OCI-LY3 (cell line): ENCODE measurements around the gene BRF1.

Source experiments
- H2AFZ ChIP-seq: fragments of 200-600, 300-600 bp; shearing (Covaris generic); 2 replicates; pipeline ENCODE4 v1.6.0; 2014; ENCODE audit warnings: antibody characterized with exemption, low read depth, low read length
- H3K27ac ChIP-seq: fragments of 200-600, 300-600 bp; sonication (generic); 2 replicates; pipeline ENCODE4 v1.5.1; 2014; ENCODE audit warnings: mild to moderate bottlenecking, low read length, moderate library complexity, mixed read lengths
- H3K27me3 ChIP-seq: fragments of 200-600, 300-600 bp; sonication (generic); 2 replicates; pipeline ENCODE4 v1.6.1; 2014; ENCODE audit warnings: low read depth, low read length, mixed read lengths
- H3K36me3 ChIP-seq: fragments of 200-600, 300-600 bp; sonication (generic); replicated peaks from 2 replicates; pipeline ENCODE3; 2014; ENCODE audit warnings: low read depth, low read length, mixed read lengths
- H3K4me1 ChIP-seq: fragments of 300-600, 200-600 bp; sonication (generic); 2 replicates; pipeline ENCODE4 v1.6.1; 2014; ENCODE audit warnings: low read length, mixed read lengths
- H3K4me2 ChIP-seq: fragments of 200-600, 300-600 bp; sonication (generic); 2 replicates; pipeline ENCODE4 v1.6.1; 2014; ENCODE audit warnings: low read length, mixed read lengths
- H3K4me3 ChIP-seq: fragments of 300-600, 200-600 bp; sonication (generic); 2 replicates; pipeline ENCODE4 v1.5.1; 2014; ENCODE audit warnings: antibody characterized with exemption, mild to moderate bottlenecking, low read length, moderate library complexity
- H3K79me2 ChIP-seq: fragments of 300-600, 200-600 bp; shearing (Covaris generic); 2 replicates; pipeline ENCODE4 v1.6.1; 2014; ENCODE audit warnings: mild to moderate bottlenecking, low read length, mixed read lengths
- H3K9ac ChIP-seq: fragments of 300-600, 200-600 bp; shearing (Covaris generic); 2 replicates; pipeline ENCODE4 v1.6.0; 2014; ENCODE audit warnings: mild to moderate bottlenecking, low read length, moderate library complexity
- H3K9me3 ChIP-seq: fragments of 200-600, 300-600 bp; shearing (Covaris generic); 2 replicates; pipeline ENCODE4 v1.6.1; 2014; ENCODE audit warnings: low read length, mixed read lengths; ENCODE audit not compliant: insufficient read depth
- H4K20me1 ChIP-seq: fragments of 200-600, 300-600 bp; sonication (generic); 2 replicates; pipeline ENCODE4 v1.6.1; 2016; ENCODE audit warnings: low read length, mixed read lengths; ENCODE audit not compliant: insufficient read depth
- EZH2phosphoT487 ChIP-seq: fragments of 200-600 bp; shearing (Covaris generic); IDR thresholded peaks from 2 replicates; pipeline ENCODE4 v1.6.1; 2018; ENCODE audit warnings: antibody characterized with exemption, mixed run types, low read depth
- TF ChIP-seq, protein P1 (sequence below): fragments of 200-600, 300-600 bp; sonication (generic); IDR thresholded peaks from 2 replicates; pipeline ENCODE4 v1.5.1; 2014; ENCODE audit warnings: antibody characterized with exemption, low read length, low read depth

The BRF1 gene

DNA sequence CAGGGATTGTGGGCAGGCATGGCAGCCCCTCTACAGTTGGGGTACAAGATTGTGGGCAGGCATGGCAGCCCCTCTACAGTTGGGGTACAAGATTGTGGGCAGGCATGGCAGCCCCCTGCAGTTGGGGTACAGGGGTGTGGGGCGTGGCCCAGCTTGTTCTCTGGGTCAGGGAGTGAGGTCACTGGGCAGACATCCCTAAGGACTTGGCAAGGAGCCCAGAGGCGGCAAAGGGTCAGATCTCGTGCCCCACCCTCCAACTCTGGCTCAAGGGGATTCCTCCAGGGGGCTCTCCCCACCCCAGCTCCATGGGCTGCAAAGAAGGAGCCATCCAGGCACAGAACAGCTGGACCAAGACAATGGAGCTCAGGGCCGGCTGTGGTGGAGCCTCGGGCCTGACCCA lies 93.9 kb downstream of the BRF1 start:
- Histone ChIP-seq H2AFZ (no peak overlapping the region), H3K79me2 (no peaks in the 10 kb centered on the region), H3K27me3 (peaks cover 7% of the 10 kb centered on the region), H3K27ac (no peak overlapping the region), H3K4me1 (no peaks in the 10 kb centered on the region), H3K9me3 (no peaks in the 10 kb centered on the region), H3K36me3 (no peaks in the 10 kb centered on the region), H3K4me2 (no peak overlapping the region), H3K4me3 (no peak overlapping the region), H3K9ac (no peak overlapping the region), H4K20me1 (no peaks in the 10 kb centered on the region)
- no peak for TF ChIP-seq EZH2phosphoT487
- TF ChIP-seq, protein P1, sequence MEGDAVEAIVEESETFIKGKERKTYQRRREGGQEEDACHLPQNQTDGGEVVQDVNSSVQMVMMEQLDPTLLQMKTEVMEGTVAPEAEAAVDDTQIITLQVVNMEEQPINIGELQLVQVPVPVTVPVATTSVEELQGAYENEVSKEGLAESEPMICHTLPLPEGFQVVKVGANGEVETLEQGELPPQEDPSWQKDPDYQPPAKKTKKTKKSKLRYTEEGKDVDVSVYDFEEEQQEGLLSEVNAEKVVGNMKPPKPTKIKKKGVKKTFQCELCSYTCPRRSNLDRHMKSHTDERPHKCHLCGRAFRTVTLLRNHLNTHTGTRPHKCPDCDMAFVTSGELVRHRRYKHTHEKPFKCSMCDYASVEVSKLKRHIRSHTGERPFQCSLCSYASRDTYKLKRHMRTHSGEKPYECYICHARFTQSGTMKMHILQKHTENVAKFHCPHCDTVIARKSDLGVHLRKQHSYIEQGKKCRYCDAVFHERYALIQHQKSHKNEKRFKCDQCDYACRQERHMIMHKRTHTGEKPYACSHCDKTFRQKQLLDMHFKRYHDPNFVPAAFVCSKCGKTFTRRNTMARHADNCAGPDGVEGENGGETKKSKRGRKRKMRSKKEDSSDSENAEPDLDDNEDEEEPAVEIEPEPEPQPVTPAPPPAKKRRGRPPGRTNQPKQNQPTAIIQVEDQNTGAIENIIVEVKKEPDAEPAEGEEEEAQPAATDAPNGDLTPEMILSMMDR: no peak

DNA sequence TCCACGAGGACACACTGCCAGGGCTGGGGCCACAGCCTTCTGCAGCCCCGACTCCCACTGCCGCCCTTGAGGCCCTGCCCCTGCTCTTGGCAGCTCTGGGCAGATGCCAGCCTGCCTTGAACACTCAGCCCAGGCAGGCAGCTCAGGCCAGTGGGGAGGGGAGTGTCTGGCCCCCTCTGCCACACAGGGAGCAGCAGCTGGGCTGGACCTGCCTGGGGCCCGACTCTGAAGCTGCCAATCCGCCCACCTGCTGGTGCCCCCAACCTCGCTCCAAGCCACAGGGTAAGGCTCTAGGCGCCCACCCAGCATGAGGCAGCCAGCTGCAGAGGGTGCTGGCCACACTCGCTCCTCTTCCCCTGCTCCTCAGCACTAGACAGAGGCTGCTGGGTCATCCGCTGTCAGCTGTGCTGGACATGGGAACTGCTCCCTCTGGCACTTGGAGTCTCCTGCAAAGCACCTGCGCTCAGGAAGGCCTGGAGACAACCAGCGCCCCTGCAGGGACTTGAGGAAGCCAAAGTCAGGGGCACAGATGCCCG lies 95.1 kb downstream of the BRF1 start:
- H2AFZ ChIP-seq: no peak overlapping the region
- H3K27me3 ChIP-seq: peaks cover 11% of the 10 kb centered on the region
- no peaks in the 10 kb centered on the region for H3K36me3 ChIP-seq
- no peaks in the 10 kb centered on the region for H3K4me1 ChIP-seq
- H3K9ac ChIP-seq: no peak overlapping the region
- H3K27ac ChIP-seq: no peak overlapping the region
- no peak overlapping the region for H3K4me3 ChIP-seq
- no peak for TF ChIP-seq EZH2phosphoT487
- TF ChIP-seq, protein P1: no peak
- H3K9me3 ChIP-seq: no peaks in the 10 kb centered on the region
- H3K4me2 ChIP-seq: no peak overlapping the region
- no peaks in the 10 kb centered on the region for H3K79me2 ChIP-seq
- H4K20me1 ChIP-seq: no peaks in the 10 kb centered on the region

DNA sequence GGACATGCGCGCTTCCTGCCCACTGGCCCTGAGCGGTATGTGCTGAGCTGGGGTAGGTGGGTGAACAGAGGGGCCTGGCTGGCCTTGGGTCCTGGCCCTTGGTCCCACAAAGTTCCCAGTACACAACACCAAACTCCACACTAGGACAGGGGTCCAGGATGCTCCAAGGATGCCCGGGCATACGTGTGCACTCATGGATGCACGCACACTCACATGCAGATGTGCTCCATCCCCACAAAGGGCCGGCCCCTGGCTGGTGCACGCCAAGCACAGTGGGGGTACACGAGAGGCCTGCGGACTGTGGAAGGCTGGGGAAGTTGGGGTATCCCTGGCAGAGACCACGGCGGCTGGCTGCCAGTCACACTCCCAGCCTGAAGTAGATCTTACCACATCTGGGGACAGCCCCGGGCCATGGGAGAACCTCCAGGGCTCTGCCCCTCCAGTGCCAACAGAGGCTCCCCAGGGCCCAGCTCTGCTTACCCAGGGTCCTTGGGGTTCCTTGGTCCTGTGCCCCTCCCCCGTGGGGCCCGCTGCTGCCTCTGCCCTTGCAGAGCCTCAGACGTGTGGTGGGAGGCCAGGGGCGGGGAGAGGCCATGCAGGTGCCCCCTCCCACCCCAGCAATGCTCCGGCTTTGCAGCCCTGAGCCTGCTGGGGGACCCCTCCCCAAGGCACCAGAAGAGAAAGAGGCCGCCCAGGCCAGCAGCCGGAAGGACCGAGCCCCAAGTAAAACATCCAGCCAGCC lies 95.7 kb downstream of the BRF1 start:
- H3K4me1 ChIP-seq: no peaks in the 10 kb centered on the region
- H2AFZ ChIP-seq: no peak overlapping the region
- no peak overlapping the region for H3K4me3 ChIP-seq
- H3K9ac ChIP-seq: no peak overlapping the region
- H3K79me2 ChIP-seq: no peaks in the 10 kb centered on the region
- H3K27ac ChIP-seq: no peak overlapping the region
- H4K20me1 ChIP-seq: no peaks in the 10 kb centered on the region
- no peak overlapping the region for H3K4me2 ChIP-seq
- H3K9me3 ChIP-seq: no peaks in the 10 kb centered on the region
- H3K36me3 ChIP-seq: no peaks in the 10 kb centered on the region
- no peak for TF ChIP-seq EZH2phosphoT487
- TF ChIP-seq, protein P1: no peak
- H3K27me3 ChIP-seq: peaks cover 11% of the 10 kb centered on the region

DNA sequence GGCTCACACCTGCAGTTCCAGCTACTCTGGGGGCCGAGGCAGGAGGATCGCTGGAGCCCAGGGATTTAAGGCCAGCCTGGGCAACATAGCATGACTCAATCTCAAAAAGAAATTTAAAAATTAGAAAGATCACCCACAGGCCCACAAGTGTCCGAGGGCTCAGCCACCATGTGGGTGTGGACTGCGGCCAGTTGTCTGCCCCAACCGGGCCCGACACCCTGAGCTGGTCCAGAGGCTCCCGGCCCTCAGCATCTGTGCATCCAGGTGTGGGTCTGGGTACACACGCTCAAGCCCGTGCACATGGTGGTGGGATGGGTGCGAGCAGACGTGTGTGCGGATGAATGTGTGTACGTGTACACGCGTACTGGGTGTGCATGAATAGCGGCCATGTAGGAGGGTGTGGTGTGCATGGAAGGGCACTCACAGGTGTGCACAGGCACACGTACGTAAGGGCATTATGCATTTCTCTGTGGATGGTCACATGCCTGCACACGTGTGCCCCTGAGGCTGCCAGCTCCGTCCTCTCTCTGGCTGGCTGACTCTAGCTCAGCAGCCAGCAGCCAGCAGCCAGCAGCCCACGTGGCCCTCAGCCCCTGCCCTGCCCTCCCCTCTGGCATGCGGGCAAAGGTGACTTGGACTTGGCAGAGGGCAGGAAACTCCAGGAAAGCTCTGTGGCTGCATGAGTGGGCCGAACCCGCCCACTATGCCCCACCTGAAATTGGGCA lies 96.4 kb downstream of the BRF1 start:
- no peak overlapping the region for H3K4me2 ChIP-seq
- H3K4me1 ChIP-seq: no peaks in the 10 kb centered on the region
- TF ChIP-seq, protein P1: no peak
- no peak for TF ChIP-seq EZH2phosphoT487
- no peaks in the 10 kb centered on the region for H3K9me3 ChIP-seq
- H3K27me3 ChIP-seq: peaks cover 11% of the 10 kb centered on the region
- H3K4me3 ChIP-seq: no peak overlapping the region
- H2AFZ ChIP-seq: no peak overlapping the region
- H3K79me2 ChIP-seq: no peaks in the 10 kb centered on the region
- no peaks in the 10 kb centered on the region for H4K20me1 ChIP-seq
- H3K27ac ChIP-seq: no peak overlapping the region
- H3K9ac ChIP-seq: no peak overlapping the region
- no peaks in the 10 kb centered on the region for H3K36me3 ChIP-seq
